Upper lobe of right lung (tissue), 1 donor: ENCODE data around the gene UGT1A10. TPM values are rescaled to one million over a fixed set of nuclear protein-coding genes. Genes with fewer than 3 reads are reported as not detected.
A peak's percentile ranks its signal among the peaks of the same experiment; 100 is the strongest.
"Not testable (repeated sequence)": the region's sequence is repeated elsewhere in the genome, so short reads cannot be mapped to it uniquely, and the experiment has no call there.

Experiments used
- ATAC-seq: fragments of 200-7000 bp; cut with Tn5 transposase; one replicate; pipeline ENCODE4 v1.9.1; 2020; ENCODE audit warnings: mild to moderate bottlenecking, moderate library complexity
- DNase-seq: peaks from one replicate; pipeline ENCODE4 v3.0.0-alpha.2; 2020
- H3K27ac ChIP-seq: fragments of 200-600 bp; one replicate; pipeline ENCODE4 v1.8.0; 2022
- H3K27me3 ChIP-seq: fragments of 200-600 bp; one replicate; pipeline ENCODE4 v1.8.0; 2022; ENCODE audit warnings: mild to moderate bottlenecking
- H3K36me3 ChIP-seq: fragments of 200-600 bp; one replicate; pipeline ENCODE4 v1.8.0; 2022
- H3K4me1 ChIP-seq: fragments of 200-600 bp; one replicate; pipeline ENCODE4 v1.8.0; 2022
- H3K4me3 ChIP-seq: fragments of 200-600 bp; one replicate; pipeline ENCODE4 v1.8.0; 2022; ENCODE audit warnings: mild to moderate bottlenecking
- H3K9me3 ChIP-seq: fragments of 200-600 bp; one replicate; pipeline ENCODE4 v1.8.0; 2022
- CTCF ChIP-seq: fragments of 200-600 bp; IDR thresholded peaks from one replicate; pipeline ENCODE4 v1.8.0; 2022; ENCODE audit warnings: antibody characterized with exemption
- intact Hi-C: fragments of 100-400 bp; cut with DNase I; formaldehyde crosslinking; loops from one replicate; pipeline ENCODE4 v1.11.0; 2022
- total RNA-seq: library from RNA; stranded (reverse); fragmentation: NEBNext Ultra II Directional; extraction: Animal tissue kit (Norgen Biotek cat#: 25700); gene quantifications from one replicate; pipeline ENCODE4 v1.2.1, GENCODE V29; 2021
- donor health status: DM: no; HTN: yes; CAD: no; lungs with severe emphysema.

UGT1A10 gene
- total RNA-seq, 1 donor from 2014 or later, result not detected

GRCh38 chr2:233714121-233714520, 77.9 kb downstream of the UGT1A10 start:
- no peak for DNase-seq
- intact Hi-C loops, result no loop called here

GRCh38 chr2:233718552-233718951, 82.3 kb downstream of the UGT1A10 start, which contains the start of gene UGT1A4:
TSS of gene UGT1A4 (plus strand) at chr2:233718736. CDS start at chr2:233718821, 85 bp downstream.
- H3K27ac ChIP-seq, result no peak within 1 kb of the TSS
- H3K9me3 ChIP-seq, result no peaks in the 10 kb centered on the region
- DNase-seq (no peak), ATAC-seq (peak; percentile 35)
- H3K27me3 ChIP-seq, result no peaks in the 10 kb centered on the region
- intact Hi-C loops, result no loop called here
- no peaks in the 10 kb centered on the region for H3K36me3 ChIP-seq
- TF ChIP-seq CTCF, result no peak
- H3K4me3 ChIP-seq, result no peak within 1 kb of the TSS
- no peaks in the 10 kb centered on the region for H3K4me1 ChIP-seq

More at GRCh38 chr2:233714121-233714520, 77.9 kb downstream of the UGT1A10 start:
- Histone ChIP-seq H3K27ac (no peak overlapping the region), H3K27me3 (no peaks in the 10 kb centered on the region), H3K9me3 (no peaks in the 10 kb centered on the region), H3K4me1 (no peaks in the 10 kb centered on the region), H3K4me3 (no peak overlapping the region), H3K36me3 (no peaks in the 10 kb centered on the region)
- ATAC-seq, result no peak
- no peak for TF ChIP-seq CTCF

- TF ChIP-seq CTCF, result no peak
- DNase-seq (no peak), ATAC-seq (no peak)
- Histone ChIP-seq H3K4me3 (no peak within 1 kb of the TSS), H3K4me1 (no peaks in the 10 kb centered on the region), H3K27ac (no peak within 1 kb of the TSS), H3K27me3 (no peaks in the 10 kb centered on the region), H3K36me3 (no peaks in the 10 kb centered on the region), H3K9me3 (no peaks in the 10 kb centered on the region)
- intact Hi-C loops, result no loop called here
Measured at GRCh38 chr2:233728723-233729301, 92.6 kb downstream of the UGT1A10 start, which contains the start of gene UGT1A3. TSS of gene UGT1A3 (plus strand) at chr2:233729042. CDS start at chr2:233729127, 85 bp downstream.

GRCh38 chr2:233736868-233737653, 100.8 kb downstream of the UGT1A10 start:
- H3K27ac ChIP-seq, H3K27me3 ChIP-seq, intact Hi-C loops, ATAC-seq, H3K9me3 ChIP-seq, H3K4me1 ChIP-seq, DNase-seq, H3K4me3 ChIP-seq, H3K36me3 ChIP-seq: not testable (repeated sequence)

- ATAC-seq, result no peak
- no peaks in the 10 kb centered on the region for H3K27me3 ChIP-seq
Measured at GRCh38 chr2:233740870-233741269, 104.6 kb downstream of the UGT1A10 start.

More at GRCh38 chr2:233740870-233741269, 104.6 kb downstream of the UGT1A10 start:
- Histone ChIP-seq H3K36me3 (no peaks in the 10 kb centered on the region), H3K27ac (no peak overlapping the region), H3K4me3 (no peak overlapping the region), H3K4me1 (no peaks in the 10 kb centered on the region), H3K9me3 (no peaks in the 10 kb centered on the region)
- no peak for TF ChIP-seq CTCF
- DNase-seq, result no peak
- intact Hi-C loops, result no loop called here
